Osteoblast (primary cell): Measurements from ENCODE around the gene MBP. TPM values are rescaled to one million over a fixed set of nuclear protein-coding genes. Genes with fewer than 3 reads are reported as not detected.

Experiments used
- DNase-seq: peaks from one replicate; pipeline ENCODE4 v3.0.0; 2011; ENCODE audit warnings: low spot score, mixed read lengths; ENCODE audit not compliant: insufficient read length; ENCODE audit errors: missing footprints
- H2AFZ ChIP-seq: 2 replicates; pipeline ENCODE4 v1.6.0; 2011; ENCODE audit warnings: mild to moderate bottlenecking, low read length
- H3K27ac ChIP-seq: 2 replicates; pipeline ENCODE4 v1.5.1; 2011; ENCODE audit warnings: mild to moderate bottlenecking, low read depth, low read length, moderate library complexity
- H3K27me3 ChIP-seq: 2 replicates; pipeline ENCODE4 v1.6.0; 2012; ENCODE audit warnings: mild to moderate bottlenecking, control low read depth, inconsistent platforms, low read length, moderate library complexity; ENCODE audit not compliant: insufficient read depth
- H3K36me3 ChIP-seq: 2 replicates; pipeline ENCODE4 v1.5.1; 2011; ENCODE audit warnings: mild to moderate bottlenecking, low read length, control low read depth, moderate library complexity; ENCODE audit not compliant: insufficient read depth
- H3K4me1 ChIP-seq: 2 replicates; pipeline ENCODE4 v1.5.1; 2011; ENCODE audit warnings: mild to moderate bottlenecking, low read length, control low read depth, moderate library complexity; ENCODE audit not compliant: insufficient read depth
- H3K4me2 ChIP-seq: 2 replicates; pipeline ENCODE4 v1.6.0; 2011; ENCODE audit warnings: mild to moderate bottlenecking, low read length; ENCODE audit not compliant: insufficient read depth
- H3K4me3 ChIP-seq: fragments of 200-600 bp; sonication (generic); 3 replicates; pipeline ENCODE4 v1.5.1; 2012; ENCODE audit warnings: mild to moderate bottlenecking, low read length, inconsistent platforms; ENCODE audit not compliant: insufficient read depth
- H3K79me2 ChIP-seq: 2 replicates; pipeline ENCODE4 v1.6.0; 2012; ENCODE audit warnings: mild to moderate bottlenecking, low read length, control low read depth, inconsistent platforms; ENCODE audit not compliant: insufficient read depth
- H3K9me3 ChIP-seq: 2 replicates; pipeline ENCODE4 v1.5.1; 2011; ENCODE audit warnings: low read depth, low read length, control low read depth
- H4K20me1 ChIP-seq: 2 replicates; pipeline ENCODE4 v1.6.0; 2012; ENCODE audit warnings: mild to moderate bottlenecking, low read length, control low read depth; ENCODE audit not compliant: insufficient read depth
- total RNA-seq: library from RNA; depleted of rRNA; stranded (reverse); fragments of >200 nt; gene quantifications from 2 replicates; pipeline ENCODE4 v1.2.3, GENCODE V29; 2012
- TF ChIP-seq, protein P1 (sequence below): IDR thresholded peaks from 2 replicates; pipeline ENCODE4 v1.5.1; 2011; ENCODE audit warnings: mild to moderate bottlenecking, low read depth, low read length, moderate library complexity; ENCODE audit errors: extremely low read depth

The MBP gene
- total RNA-seq, 1 donor: 2.2 TPM

DNA sequence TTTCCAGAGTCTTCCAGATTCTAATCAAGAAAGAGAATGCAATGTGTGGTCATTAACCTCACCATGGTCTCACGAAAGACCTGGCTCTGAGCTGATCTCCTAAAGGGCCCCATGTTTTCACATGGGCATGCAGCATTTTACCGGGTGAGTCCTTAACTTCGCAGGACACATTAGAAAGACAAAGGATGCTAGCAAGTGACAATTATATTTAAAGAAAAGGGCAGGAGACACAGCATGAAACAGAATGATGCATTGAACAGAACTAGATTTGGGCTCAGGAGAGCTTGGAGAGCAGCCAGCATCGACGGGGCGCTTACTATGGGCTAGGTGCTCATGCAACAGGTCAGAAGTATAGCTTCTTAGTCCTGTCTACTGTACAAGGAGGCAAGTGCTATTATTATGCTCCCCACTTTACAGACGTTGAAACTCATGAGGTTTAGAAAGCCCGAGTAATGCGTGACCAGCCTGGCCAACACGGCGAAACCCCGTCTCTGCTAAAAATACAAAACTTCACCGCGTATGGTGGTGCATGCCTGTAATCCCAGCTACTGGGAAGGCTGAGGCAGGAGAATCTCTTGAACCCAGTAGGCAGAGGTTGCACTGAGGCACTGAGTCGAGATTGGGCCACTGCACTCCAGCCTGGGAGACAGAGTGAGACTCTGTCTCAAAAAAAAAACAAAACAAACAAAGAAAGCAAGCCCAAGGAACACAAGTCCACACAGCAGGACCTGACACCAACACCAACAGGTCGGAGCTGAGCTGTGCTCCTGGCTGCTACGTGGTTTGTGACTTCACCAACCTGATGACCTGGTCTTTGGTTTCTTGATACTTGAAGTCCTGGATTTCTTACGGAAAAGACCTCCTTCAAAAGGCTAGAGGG is 16.1 kb downstream of the MBP start:
- no peaks in the 10 kb centered on the region for H3K9me3 ChIP-seq
- H2AFZ ChIP-seq: no peak overlapping the region
- no peak overlapping the region for H3K4me2 ChIP-seq
- H3K27ac ChIP-seq: no peak overlapping the region
- H3K36me3 ChIP-seq: no peaks in the 10 kb centered on the region
- H3K27me3 ChIP-seq: no peaks in the 10 kb centered on the region
- peaks cover 8% of the 10 kb centered on the region for H3K4me1 ChIP-seq
- H4K20me1 ChIP-seq: no peaks in the 10 kb centered on the region
- TF ChIP-seq, protein P1, sequence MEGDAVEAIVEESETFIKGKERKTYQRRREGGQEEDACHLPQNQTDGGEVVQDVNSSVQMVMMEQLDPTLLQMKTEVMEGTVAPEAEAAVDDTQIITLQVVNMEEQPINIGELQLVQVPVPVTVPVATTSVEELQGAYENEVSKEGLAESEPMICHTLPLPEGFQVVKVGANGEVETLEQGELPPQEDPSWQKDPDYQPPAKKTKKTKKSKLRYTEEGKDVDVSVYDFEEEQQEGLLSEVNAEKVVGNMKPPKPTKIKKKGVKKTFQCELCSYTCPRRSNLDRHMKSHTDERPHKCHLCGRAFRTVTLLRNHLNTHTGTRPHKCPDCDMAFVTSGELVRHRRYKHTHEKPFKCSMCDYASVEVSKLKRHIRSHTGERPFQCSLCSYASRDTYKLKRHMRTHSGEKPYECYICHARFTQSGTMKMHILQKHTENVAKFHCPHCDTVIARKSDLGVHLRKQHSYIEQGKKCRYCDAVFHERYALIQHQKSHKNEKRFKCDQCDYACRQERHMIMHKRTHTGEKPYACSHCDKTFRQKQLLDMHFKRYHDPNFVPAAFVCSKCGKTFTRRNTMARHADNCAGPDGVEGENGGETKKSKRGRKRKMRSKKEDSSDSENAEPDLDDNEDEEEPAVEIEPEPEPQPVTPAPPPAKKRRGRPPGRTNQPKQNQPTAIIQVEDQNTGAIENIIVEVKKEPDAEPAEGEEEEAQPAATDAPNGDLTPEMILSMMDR: no peak
- DNase-seq: no peak
- no peaks in the 10 kb centered on the region for H3K79me2 ChIP-seq
- no peak overlapping the region for H3K4me3 ChIP-seq

DNA sequence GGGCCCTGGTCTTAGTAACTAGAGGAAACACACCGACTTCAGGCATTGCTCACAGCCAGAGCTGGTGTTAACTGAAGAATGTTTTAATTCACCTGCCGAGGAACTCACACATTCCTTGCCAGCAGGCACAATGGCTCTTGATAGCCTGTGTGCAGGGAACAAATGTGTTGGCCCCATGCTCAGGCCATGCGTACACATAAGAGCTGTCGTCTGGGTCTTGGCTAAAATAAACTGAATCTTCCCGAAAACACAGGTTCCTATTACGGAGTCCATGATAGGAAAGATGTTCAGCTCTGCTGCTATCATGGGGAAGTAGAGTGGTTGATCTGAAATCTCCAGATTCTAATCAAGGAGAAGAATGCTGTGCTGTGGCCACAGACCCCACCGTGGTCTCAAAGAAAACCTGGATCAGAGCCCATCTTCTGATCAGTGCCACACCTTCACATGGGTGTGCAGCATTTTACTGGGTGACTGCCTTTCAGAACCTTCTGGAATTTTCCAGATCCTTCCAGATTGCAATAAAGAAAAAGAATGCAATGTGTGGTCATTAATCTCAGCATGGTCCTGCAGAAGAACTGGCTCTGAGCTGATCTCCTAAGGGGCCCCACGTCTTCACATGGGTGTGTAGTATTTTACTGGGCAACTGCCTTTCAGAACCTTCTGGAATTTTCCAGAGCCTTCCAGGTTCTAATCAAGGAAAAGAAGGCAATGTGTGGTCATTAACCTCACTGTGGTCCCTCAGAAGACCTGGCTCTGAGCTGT is 17.2 kb downstream of the MBP start:
- no peak for DNase-seq
- H3K27me3 ChIP-seq: no peaks in the 10 kb centered on the region
- H2AFZ ChIP-seq: no peak overlapping the region
- H3K9me3 ChIP-seq: no peaks in the 10 kb centered on the region
- peak overlapping the region; percentile 37 for H3K27ac ChIP-seq
- no peak overlapping the region for H3K4me3 ChIP-seq
- no peak overlapping the region for H3K4me2 ChIP-seq
- TF ChIP-seq, protein P1: no peak
- H3K79me2 ChIP-seq: no peaks in the 10 kb centered on the region
- H4K20me1 ChIP-seq: no peaks in the 10 kb centered on the region
- peaks cover 8% of the 10 kb centered on the region for H3K4me1 ChIP-seq
- H3K36me3 ChIP-seq: no peaks in the 10 kb centered on the region

DNA sequence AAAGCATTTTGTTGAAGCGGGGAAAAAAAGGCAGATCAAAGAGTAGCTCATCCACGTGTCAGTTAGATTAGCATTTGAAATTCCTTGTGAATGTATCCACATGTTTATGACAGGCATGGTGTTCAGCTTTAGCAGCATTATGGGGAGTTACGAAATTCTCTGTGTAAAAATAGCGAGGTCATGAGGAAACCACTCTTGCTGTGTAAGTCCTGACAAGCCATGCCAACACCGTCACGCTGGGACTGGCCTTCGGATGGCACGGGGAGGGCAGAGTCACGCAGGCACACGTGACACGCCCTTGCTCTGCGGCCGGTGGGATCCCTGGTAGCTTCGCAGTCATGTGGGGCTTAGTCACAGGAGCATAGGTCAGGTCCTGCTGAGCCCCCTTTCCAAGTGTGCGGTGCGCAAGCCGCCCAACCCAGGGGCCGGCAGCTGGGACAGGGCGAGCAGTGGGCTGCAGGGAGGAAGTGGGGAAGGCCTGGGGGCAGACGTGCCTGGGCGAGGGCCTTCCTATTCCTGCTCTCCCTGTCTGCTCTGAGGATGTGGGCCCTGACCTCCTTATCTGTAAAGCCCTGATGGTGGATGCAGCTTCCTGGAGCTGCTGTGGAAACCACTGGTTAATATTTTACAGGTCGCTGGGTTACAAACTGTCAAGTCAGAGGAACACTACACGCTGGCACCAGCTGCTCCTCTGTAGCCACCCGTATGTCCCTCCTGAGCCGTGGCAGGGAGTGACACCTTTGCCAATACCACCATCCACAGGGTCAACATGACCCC is 18.0 kb downstream of the MBP start:
- H3K4me1 ChIP-seq: peaks cover 8% of the 10 kb centered on the region
- H3K9me3 ChIP-seq: no peaks in the 10 kb centered on the region
- no peak overlapping the region for H3K4me3 ChIP-seq
- no peaks in the 10 kb centered on the region for H3K79me2 ChIP-seq
- peak; percentile 96 for DNase-seq
- TF ChIP-seq, protein P1: no peak
- H4K20me1 ChIP-seq: no peaks in the 10 kb centered on the region
- no peaks in the 10 kb centered on the region for H3K27me3 ChIP-seq
- H3K4me2 ChIP-seq: peak overlapping the region; percentile 39
- H3K27ac ChIP-seq: peak overlapping the region; percentile 50
- no peaks in the 10 kb centered on the region for H3K36me3 ChIP-seq
- peak overlapping the region; percentile 32 for H2AFZ ChIP-seq
